ENCODE measurements around the gene CORIN. TPM values are rescaled to one million over a fixed set of nuclear protein-coding genes. Genes with fewer than 3 reads are reported as not detected.

The CORIN gene
- total and polyA plus RNA-seq, 2 of the 13 experiments (the other 11 are each of a cell fraction or from before 2014, with no cell fraction given) = 0.84 to 1.2 TPM

- TF ChIP-seq PAX8 (CRISPR knock-in tag; IDR thresholded peaks at IDR 0.05; ENCODE audit: borderline replicate concordance) = no peak
- TF ChIP-seq, protein P1, sequence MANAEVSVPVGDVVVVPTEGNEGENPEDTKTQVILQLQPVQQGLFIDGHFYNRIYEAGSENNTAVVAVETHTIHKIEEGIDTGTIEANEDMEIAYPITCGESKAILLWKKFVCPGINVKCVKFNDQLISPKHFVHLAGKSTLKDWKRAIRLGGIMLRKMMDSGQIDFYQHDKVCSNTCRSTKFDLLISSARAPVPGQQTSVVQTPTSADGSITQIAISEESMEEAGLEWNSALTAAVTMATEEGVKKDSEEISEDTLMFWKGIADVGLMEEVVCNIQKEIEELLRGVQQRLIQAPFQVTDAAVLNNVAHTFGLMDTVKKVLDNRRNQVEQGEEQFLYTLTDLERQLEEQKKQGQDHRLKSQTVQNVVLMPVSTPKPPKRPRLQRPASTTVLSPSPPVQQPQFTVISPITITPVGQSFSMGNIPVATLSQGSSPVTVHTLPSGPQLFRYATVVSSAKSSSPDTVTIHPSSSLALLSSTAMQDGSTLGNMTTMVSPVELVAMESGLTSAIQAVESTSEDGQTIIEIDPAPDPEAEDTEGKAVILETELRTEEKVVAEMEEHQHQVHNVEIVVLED (CRISPR knock-in tag; IDR thresholded peaks at IDR 0.05; ENCODE audit: borderline replicate concordance) = no peak
- no peak for TF ChIP-seq ZSCAN25 (CRISPR knock-in tag; IDR thresholded peaks at IDR 0.05)
- no peak for TF ChIP-seq ZNF572 (CRISPR knock-in tag; IDR thresholded peaks at IDR 0.05)
- Histone ChIP-seq H3K79me2 (ENCODE audit: insufficient read depth, low read length) (no peaks in the 10 kb centered on the region), H3K4me1 (ENCODE audit: insufficient read depth, low read length) (no peaks in the 10 kb centered on the region), H3K36me3 (replicated peaks in 1 of 2; ENCODE audit: control insufficient read depth in 1 of 2, insufficient read depth in 2 of 2, low read length in 2 of 2) (no peaks in the 10 kb centered on the region), H3K4me3 (replicated peaks in 1 of 3; ENCODE audit: insufficient read depth in 1 of 3, low read depth in 2 of 3, low read length in 3 of 3) (no peak overlapping the region), H3K27me3 (ENCODE audit: control insufficient read depth in 1 of 2, insufficient read depth in 2 of 2, low read length in 2 of 2) (no peaks in the 10 kb centered on the region), H3K9me3 (ENCODE audit: low read length) (no peaks in the 10 kb centered on the region), H4K20me1 (ENCODE audit: insufficient read depth, low read length) (no peaks in the 10 kb centered on the region), H3K9ac (ENCODE audit: insufficient read depth, low read depth, low read length) (no peak overlapping the region), H2AFZ (ENCODE audit: low read length) (no peak overlapping the region), H3K4me2 (ENCODE audit: low read depth, low read length) (no peak overlapping the region), H3K27ac (ENCODE audit: extremely low read length, insufficient read depth, low read length) (no peak overlapping the region)
- no peak for FAIRE-seq
- intact Hi-C loops (cut with micrococcal nuclease; ENCODE audit: unreplicated experiment) = no loop called here
- CTCF ChIA-PET (ENCODE audit: low intra/inter-chr PET ratio, low total read pairs) = no interaction called here
- POLR2A ChIA-PET = no interaction called here
- DNase-seq (ENCODE audit: low spot score) = no peak
- BruUV-seq (replicated peaks) = no TSS peak
- in situ Hi-C loops (cut with HindIII; ENCODE audit: extremely low pct_ligation_motif_present, low pct_unique_long_range_greater_than_20kb) = no loop called here
- no peak for ATAC-seq
- WGBS (ENCODE audit: low lambda C conversion rate) = 76% methylated on average over 6 of the region's 6 CpGs
Measured at GRCh38 chr4:47763279-47763678, 74.6 kb downstream of the CORIN start.

GRCh38 chr4:47762376-47763266 is 75.2 kb downstream of the CORIN start:
- in situ Hi-C loops (cut with HindIII; ENCODE audit: extremely low pct_ligation_motif_present, low pct_unique_long_range_greater_than_20kb) = no loop called here
- ATAC-seq (peak; percentile 46; the same call in 2 of the 3 replicates), DNase-seq (ENCODE audit: low spot score) (no peak), FAIRE-seq (no peak)
- H3K9me3 ChIP-seq (ENCODE audit: low read length) = no peaks in the 10 kb centered on the region
- WGBS (ENCODE audit: low lambda C conversion rate) = 55% methylated on average over 2 of the region's 2 CpGs
- no peak overlapping the region for H3K4me3 ChIP-seq (replicated peaks in 1 of 3; ENCODE audit: insufficient read depth in 1 of 3, low read depth in 2 of 3, low read length in 3 of 3)
- H3K79me2 ChIP-seq (ENCODE audit: insufficient read depth, low read length) = no peaks in the 10 kb centered on the region
- ChIA-PET CTCF (ENCODE audit: low intra/inter-chr PET ratio, low total read pairs) (no interaction called here), POLR2A (no interaction called here)
- no peaks in the 10 kb centered on the region for H3K27me3 ChIP-seq (ENCODE audit: control insufficient read depth in 1 of 2, insufficient read depth in 2 of 2, low read length in 2 of 2)
- intact Hi-C loops (cut with micrococcal nuclease; ENCODE audit: unreplicated experiment) = loop anchor here (1.0 kb wide), 1 partner anchor 58 kb away; no protein-coding TSS in a partner anchor
- H2AFZ ChIP-seq (ENCODE audit: low read length) = no peak overlapping the region
- BruUV-seq (replicated peaks) = no TSS peak
- no peaks in the 10 kb centered on the region for H3K36me3 ChIP-seq (replicated peaks in 1 of 2; ENCODE audit: control insufficient read depth in 1 of 2, insufficient read depth in 2 of 2, low read length in 2 of 2)
- no peaks in the 10 kb centered on the region for H4K20me1 ChIP-seq (ENCODE audit: insufficient read depth, low read length)
- no peak overlapping the region for H3K9ac ChIP-seq (ENCODE audit: insufficient read depth, low read depth, low read length)
- H3K27ac ChIP-seq (ENCODE audit: extremely low read length, insufficient read depth, low read length) = no peak overlapping the region
- H3K4me2 ChIP-seq (ENCODE audit: low read depth, low read length) = no peak overlapping the region
- no peaks in the 10 kb centered on the region for H3K4me1 ChIP-seq (ENCODE audit: insufficient read depth, low read length)
- no peak for TF ChIP-seq USF2 (IDR thresholded peaks at IDR 0.05; ENCODE audit: low read depth, low read length)
- TF ChIP-seq USF2 (CRISPR knock-in tag; IDR thresholded peaks at IDR 0.05; ENCODE audit: borderline replicate concordance) = no peak
- 0 out of 2 replicates have a peak, but pooled peaks have one; percentile 27 for TF ChIP-seq CTCF (CRISPR knock-in tag; IDR thresholded peaks at IDR 0.05)
- TF ChIP-seq NAIF1 (CRISPR knock-in tag; IDR thresholded peaks at IDR 0.05; ENCODE audit: borderline replicate concordance) = no peak
- TF ChIP-seq TSC22D2 (CRISPR knock-in tag; IDR thresholded peaks at IDR 0.05; ENCODE audit: borderline replicate concordance) = no peak
- no peak for TF ChIP-seq ZNF672 (CRISPR knock-in tag; IDR thresholded peaks at IDR 0.05)
- peak; percentile 28 for TF ChIP-seq STAG1 (CRISPR knock-in tag; IDR thresholded peaks at IDR 0.05)
- TF ChIP-seq PHF5A (CRISPR knock-in tag; IDR thresholded peaks at IDR 0.05; ENCODE audit: low read depth, unreplicated experiment) = no peak

Measured in HepG2 (cell line).